ENCODE measurements around the gene DMWD.

DNA sequence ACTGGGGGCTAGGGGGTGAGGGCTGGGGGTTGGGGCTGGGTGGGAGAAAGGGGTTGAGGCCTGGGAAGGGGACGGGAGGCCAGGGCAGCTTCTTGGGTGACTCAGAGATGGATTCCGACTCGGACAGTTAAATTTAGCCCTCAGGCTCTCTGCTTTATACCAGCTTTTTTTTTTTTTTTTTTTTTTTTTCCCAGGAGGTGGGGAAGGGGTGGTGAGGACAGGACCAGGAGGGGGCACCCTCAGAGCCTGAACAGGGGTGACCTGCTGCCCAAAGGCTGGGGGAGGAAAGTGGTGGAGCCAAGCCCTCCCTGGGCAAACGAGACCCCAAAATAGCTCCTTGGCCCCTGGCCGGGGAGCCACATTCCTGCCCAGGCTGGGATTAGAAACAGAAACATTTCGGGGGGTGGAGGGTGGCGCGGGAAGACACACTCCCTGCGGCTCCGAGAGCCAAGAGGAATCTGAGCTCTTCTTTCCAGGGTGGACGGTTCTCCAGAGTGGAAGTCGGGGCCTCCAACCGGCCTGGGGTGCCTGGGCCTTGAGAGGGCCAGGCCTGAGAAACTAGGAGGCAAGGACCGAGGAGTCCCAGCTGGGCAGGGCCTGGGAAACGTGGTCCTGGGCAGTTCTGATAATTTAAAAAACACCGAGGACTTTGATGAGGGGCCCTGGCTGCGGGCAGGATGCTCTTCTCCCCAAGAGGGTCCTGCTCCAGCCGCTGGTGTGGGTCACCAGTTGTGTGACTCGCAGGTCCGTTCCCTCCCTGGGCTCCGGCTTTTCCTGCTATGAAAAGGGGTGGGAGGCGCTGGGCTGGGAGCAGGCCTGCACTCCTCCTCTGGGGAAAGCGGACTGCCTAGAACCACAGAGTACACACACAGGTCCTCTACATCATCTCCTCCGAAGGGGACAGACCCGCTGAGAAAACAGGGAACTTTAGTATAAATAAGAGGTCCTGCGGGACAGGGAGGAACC lies 9.5 kb downstream of the DMWD start:
- TF ChIP-seq, protein P1, sequence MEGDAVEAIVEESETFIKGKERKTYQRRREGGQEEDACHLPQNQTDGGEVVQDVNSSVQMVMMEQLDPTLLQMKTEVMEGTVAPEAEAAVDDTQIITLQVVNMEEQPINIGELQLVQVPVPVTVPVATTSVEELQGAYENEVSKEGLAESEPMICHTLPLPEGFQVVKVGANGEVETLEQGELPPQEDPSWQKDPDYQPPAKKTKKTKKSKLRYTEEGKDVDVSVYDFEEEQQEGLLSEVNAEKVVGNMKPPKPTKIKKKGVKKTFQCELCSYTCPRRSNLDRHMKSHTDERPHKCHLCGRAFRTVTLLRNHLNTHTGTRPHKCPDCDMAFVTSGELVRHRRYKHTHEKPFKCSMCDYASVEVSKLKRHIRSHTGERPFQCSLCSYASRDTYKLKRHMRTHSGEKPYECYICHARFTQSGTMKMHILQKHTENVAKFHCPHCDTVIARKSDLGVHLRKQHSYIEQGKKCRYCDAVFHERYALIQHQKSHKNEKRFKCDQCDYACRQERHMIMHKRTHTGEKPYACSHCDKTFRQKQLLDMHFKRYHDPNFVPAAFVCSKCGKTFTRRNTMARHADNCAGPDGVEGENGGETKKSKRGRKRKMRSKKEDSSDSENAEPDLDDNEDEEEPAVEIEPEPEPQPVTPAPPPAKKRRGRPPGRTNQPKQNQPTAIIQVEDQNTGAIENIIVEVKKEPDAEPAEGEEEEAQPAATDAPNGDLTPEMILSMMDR (IDR thresholded peaks at IDR 0.05): no peak
- no peak for TF ChIP-seq EZH2 (IDR thresholded peaks at IDR 0.05; ENCODE audit: borderline replicate concordance, insufficient read depth, low read depth, low read length, poor library complexity, severe bottlenecking)
